ENCODE results near the gene ST3GAL2. TPM values are rescaled to one million over a fixed set of nuclear protein-coding genes. Genes with fewer than 3 reads are reported as not detected.

The ST3GAL2 gene
- total and polyA plus RNA-seq, 9 of the 15 experiments (the other 6 are each of a cell fraction or from before 2014, with no cell fraction given), result 1.5 to 108 (median 34.3) TPM

DNA sequence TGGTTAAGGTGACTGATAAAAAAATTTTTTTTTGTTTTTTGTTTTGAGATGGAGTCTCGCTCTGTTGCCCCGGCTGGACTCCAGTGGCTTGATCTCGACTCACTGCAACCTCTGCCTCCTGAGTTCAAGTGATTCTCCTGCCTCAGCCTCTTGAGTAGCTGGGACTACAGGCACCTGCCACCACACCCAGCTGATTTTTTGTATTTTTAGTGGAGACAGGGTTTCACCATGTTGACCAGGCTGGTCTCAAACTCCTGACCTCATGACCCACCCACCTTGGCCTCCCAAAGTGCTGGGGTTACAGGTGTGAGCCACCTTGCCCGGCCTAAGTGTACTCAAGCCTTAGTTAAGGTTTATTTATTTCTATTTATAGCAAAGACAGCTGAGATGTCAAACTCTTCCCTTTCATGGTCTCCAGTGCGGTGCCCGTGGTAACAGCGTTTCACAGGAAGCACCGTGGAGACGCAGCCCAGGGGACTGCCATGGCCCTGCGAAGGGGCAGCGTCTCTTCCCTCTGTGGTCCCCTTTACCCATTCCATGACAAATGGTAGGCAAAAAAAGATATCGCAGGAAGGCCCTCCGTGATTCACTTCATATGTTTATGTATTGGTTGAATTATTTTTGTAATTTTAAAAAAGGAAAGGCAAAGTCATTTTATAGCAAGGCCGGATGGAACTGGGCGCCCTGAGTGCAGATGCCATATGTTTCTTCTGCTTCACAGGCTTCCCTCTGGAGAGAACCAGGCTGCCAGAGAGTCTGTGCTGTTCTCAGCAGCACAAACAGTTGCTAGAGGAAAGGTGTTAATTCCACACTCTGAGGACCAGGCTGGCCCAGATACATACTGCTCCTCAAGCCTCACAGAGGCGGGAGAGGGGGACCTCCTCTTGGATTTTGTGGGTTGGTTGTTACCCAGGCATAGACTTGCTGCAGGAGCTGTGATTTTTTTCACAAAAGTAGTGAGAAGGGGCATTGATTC lies 63.0 kb downstream of the ST3GAL2 start:
- Histone ChIP-seq H3K9ac (ENCODE audit: insufficient read depth in 1 of 2, low read depth in 2 of 2, low read length in 2 of 2) (0 out of 4 replicates have a peak overlapping the region, but pooled peaks of 1 of the 2 experiments have one; percentile 6), H4K20me1 (replicated peaks; ENCODE audit: control insufficient read depth, insufficient read depth, low read length) (no peaks in the 10 kb centered on the region), H3K9me3 (replicated peaks; ENCODE audit: control insufficient read depth, insufficient read depth, low read depth, low read length) (no peaks in the 10 kb centered on the region), H3K79me2 (ENCODE audit: control insufficient read depth, insufficient read depth, low read length) (no peaks in the 10 kb centered on the region), H3K9me1 (ENCODE audit: control insufficient read depth, insufficient read depth, low read length) (no peaks in the 10 kb centered on the region), H3K4me3 (no peak overlapping the region), H3K4me2 (ENCODE audit: insufficient read depth, low read length) (no peak overlapping the region), H3K27me3 (ENCODE audit: control insufficient read depth in 2 of 2, insufficient read depth in 2 of 2, low read length in 2 of 2) (no peaks in the 10 kb centered on the region), H3K4me1 (replicated peaks in 1 of 2; ENCODE audit: control insufficient read depth in 2 of 2, insufficient read depth in 2 of 2, low read length in 2 of 2) (peaks cover 0 to 9% of the 10 kb centered on the region in 2 experiments; a peak in 2 of 5 replicates), H3K36me3 (ENCODE audit: control insufficient read depth, insufficient read depth, low read length) (peaks cover 78% of the 10 kb centered on the region), H2AFZ (ENCODE audit: low read depth, low read length) (no peak overlapping the region), H3K27ac (ENCODE audit: extremely low read depth, low read depth, low read length) (no peak overlapping the region)
- in situ Hi-C loops (cut with MboI), result no loop called here
- no TSS peak for BruUV-seq (replicated peaks)
- no peak for DNase-seq (ENCODE audit: extremely low read depth in 1 of 4, low spot score in 3 of 4)
- POLR2A ChIA-PET, result interaction anchor here (0.7 to 1.2 kb wide), 3 partner anchors 14 to 119 kb away, joined by 3 to 4 read pairs (median 3); no protein-coding TSS in a partner anchor
- CTCF ChIA-PET (ENCODE audit: low intra/inter-chr PET ratio), result no interaction called here
- intact Hi-C loops (cut with micrococcal nuclease), result loop anchor here (5.0 to 10.0 kb wide), 2 partner anchors 276 to 399 kb away; no protein-coding TSS in a partner anchor
- WGBS (ENCODE audit: insufficient coverage, low coverage, missing lambda C conversion rate), result 91% methylated on average over 16 of the region's 16 CpGs
- ATAC-seq, result peak; percentile 7; the same call in 1 of the 3 replicates
- no peak for FAIRE-seq
- TF ChIP-seq ZNF766 (CRISPR knock-in tag; conservative IDR thresholded peaks at IDR 0.05) (no peak), RBFOX2 (IDR thresholded peaks at IDR 0.05; ENCODE audit: low read depth, low read length) (no peak), POLR2A (conservative IDR thresholded peaks at IDR 0.05) (peak; percentile 82), SIX5 (IDR thresholded peaks at IDR 0.05; ENCODE audit: borderline replicate concordance in 1 of 2, insufficient read depth in 1 of 2, low read depth in 1 of 2, low read length in 2 of 2) (no peak), MGA (IDR thresholded peaks at IDR 0.05) (no peak), FOXJ2 (tag; IDR thresholded peaks at IDR 0.05) (no peak), CREB5 (CRISPR knock-in tag; IDR thresholded peaks at IDR 0.05) (no peak)

Data from K562 (cell line).